HCT116 (cell line): ENCODE measurements around the gene CDC42EP2. TPM values are rescaled to one million over a fixed set of nuclear protein-coding genes. Genes with fewer than 3 reads are reported as not detected.

Source experiments
- ATAC-seq: fragments of 200-7000 bp; cut with Tn5 transposase; 2 replicates; pipeline ENCODE4 v1.9.1; 2020; ENCODE audit warnings: mild to moderate bottlenecking, moderate library complexity
- BruUV-seq: library from RNA; stranded (reverse); fragments of 400-500 nt; replicated peaks from 2 replicates; lab custom pipeline; 2021; lab: Mats Ljungman, UMichigan
- CTCF ChIA-PET: fragments of 300-600 bp; sonication (Branson Sonifier 250); formaldehyde crosslinking; loops from one replicate; lab custom pipeline; 2021; ENCODE audit warnings: antibody characterized with exemption; lab: Charles Lee
- POLR2A ChIA-PET: fragments of 300-600, 350-600 bp; sonication (Branson Sonifier 250); formaldehyde crosslinking; loops from one replicate; lab custom pipeline; 2021; ENCODE audit warnings: antibody characterized with exemption; lab: Charles Lee
- RAD21 ChIA-PET, 2 experiments: fragments of 300-600 bp; sonication (Branson Sonifier 250); formaldehyde crosslinking; loops; one replicate each; lab custom pipeline; 2023; ENCODE audit warnings: low total read pairs in 2 of 2; ENCODE audit not compliant: uncharacterized antibody in 2 of 2, unreplicated experiment in 2 of 2, low non-redundant PET in 1 of 2; lab: Charles Lee
- DNase-seq: peaks from one replicate; pipeline ENCODE4 v3.0.0-alpha.2; 2010; ENCODE audit warnings: low read depth, low spot score
- H2AFZ ChIP-seq: fragments of 200-600 bp; shearing (Covaris generic), sonication (generic); 2 replicates; pipeline ENCODE4 v1.6.1; 2017; ENCODE audit warnings: low read depth, mixed run types, mixed read lengths, antibody characterized with exemption, low read length; ENCODE audit not compliant: poor library complexity, severe bottlenecking
- H3K27ac ChIP-seq: 2 replicates; pipeline ENCODE4 v1.5.1; 2012; ENCODE audit warnings: low read depth, low read length
- H3K27me3 ChIP-seq: fragments of 200-600 bp; sonication (generic); 2 replicates; pipeline ENCODE4 v1.6.1; 2016; ENCODE audit warnings: mixed run types, low read length, mixed read lengths; ENCODE audit not compliant: insufficient read depth
- H3K36me3 ChIP-seq, 2 experiments: fragments of 200-500 bp in 1 of 2; fragments of 200-600 bp in 1 of 2; sonication (Bioruptor generic) in 1 of 2; sonication (generic) in 1 of 2; 2 replicates each; pipeline versions ENCODE4 v1.5.1 to v1.6.1; 2014 to 2016; ENCODE audit warnings: low read length in 2 of 2, inconsistent platforms in 1 of 2, mixed read lengths in 1 of 2, mixed run types in 1 of 2; ENCODE audit not compliant: insufficient read depth in 2 of 2, control insufficient read depth in 1 of 2
- H3K4me1 ChIP-seq, 2 experiments: fragments of 200-600 bp in 1 of 2; sonication (generic) in 1 of 2; 2 replicates each; pipeline versions ENCODE4 v1.5.1 to v1.6.1; 2012 to 2017; ENCODE audit warnings: low read length in 2 of 2, inconsistent platforms in 1 of 2, mild to moderate bottlenecking in 1 of 2, mixed read lengths in 1 of 2, mixed run types in 1 of 2, moderate library complexity in 1 of 2; ENCODE audit not compliant: insufficient read depth in 2 of 2, control insufficient read depth in 1 of 2
- H3K4me2 ChIP-seq: fragments of 200-600 bp; sonication (generic); 2 replicates; pipeline ENCODE4 v1.6.1; 2017; ENCODE audit warnings: mixed run types, low read length, mixed read lengths
- H3K4me3 ChIP-seq, 2 experiments: fragments of 200-600 bp in 1 of 2; sonication (generic) in 1 of 2; replicated peaks in 1 of 2; 2 replicates each; pipeline ENCODE4 v1.5.1; 2011 to 2016; ENCODE audit warnings: low read length in 2 of 2, control low read depth in 1 of 2, low read depth in 1 of 2, mild to moderate bottlenecking in 1 of 2, mixed read lengths in 1 of 2, mixed run types in 1 of 2
- H3K79me2 ChIP-seq: fragments of 200-600 bp; sonication (generic); 2 replicates; pipeline ENCODE4 v1.6.1; 2017; ENCODE audit warnings: mild to moderate bottlenecking, mixed run types, low read length, moderate library complexity, mixed read lengths; ENCODE audit not compliant: insufficient read depth
- H3K9ac ChIP-seq: fragments of 200-600 bp; sonication (generic); 2 replicates; pipeline ENCODE4 v1.6.1; 2016; ENCODE audit warnings: low read length, mixed read lengths
- H3K9me2 ChIP-seq: fragments of 200-600 bp; sonication (generic), shearing (Covaris generic); 2 replicates; pipeline ENCODE4 v1.6.1; 2017; ENCODE audit warnings: mixed run types, mild to moderate bottlenecking, moderate library complexity; ENCODE audit not compliant: insufficient read depth
- H3K9me3 ChIP-seq, 2 experiments: fragments of 200-500 bp in 1 of 2; fragments of 200-600 bp in 1 of 2; sonication (Bioruptor generic) in 1 of 2; sonication (generic) in 1 of 2; 2 replicates each; pipeline ENCODE4 v1.6.1; 2014 to 2017; ENCODE audit warnings: low read length in 2 of 2, mixed read lengths in 2 of 2, inconsistent platforms in 1 of 2, low read depth in 1 of 2, mild to moderate bottlenecking in 1 of 2, mixed run types in 1 of 2, moderate library complexity in 1 of 2; ENCODE audit not compliant: control insufficient read depth in 1 of 2, insufficient read depth in 1 of 2
- H4K20me1 ChIP-seq: fragments of 200-600 bp; sonication (generic), shearing (Covaris generic); 2 replicates; pipeline ENCODE4 v1.6.1; 2017; ENCODE audit warnings: mixed run types, mild to moderate bottlenecking, moderate library complexity; ENCODE audit not compliant: insufficient read depth
- CBX3 ChIP-seq: IDR thresholded peaks from 2 replicates; pipeline ENCODE4 v1.6.1; 2012; ENCODE audit warnings: low read depth
- CEBPB ChIP-seq: IDR thresholded peaks from 2 replicates; pipeline ENCODE4 v1.6.1; 2012; ENCODE audit warnings: low read depth
- ELF1 ChIP-seq: IDR thresholded peaks from 2 replicates; pipeline ENCODE4 v1.6.1; 2012; ENCODE audit warnings: low read depth, borderline replicate concordance
- EZH2phosphoT487 ChIP-seq: fragments of 200-600 bp; IDR thresholded peaks from 2 replicates; pipeline ENCODE4 v1.6.1; 2018; ENCODE audit warnings: antibody characterized with exemption, borderline replicate concordance
- JUND ChIP-seq: IDR thresholded peaks from 2 replicates; pipeline ENCODE4 v1.6.1; 2012
- POLR2A ChIP-seq: IDR thresholded peaks from 2 replicates; pipeline ENCODE4 v1.7.0; 2011; ENCODE audit warnings: borderline replicate concordance; ENCODE audit not compliant: insufficient read depth, insufficient read length; ENCODE audit errors: extremely low read depth
- POLR2AphosphoS5 ChIP-seq: IDR thresholded peaks from 2 replicates; pipeline ENCODE4 v1.6.1; 2011; ENCODE audit warnings: mild to moderate bottlenecking, low read depth, low read length, moderate library complexity
- RAD21 ChIP-seq: IDR thresholded peaks from 2 replicates; pipeline ENCODE4 v1.6.1; 2012; ENCODE audit warnings: low read depth, mild to moderate bottlenecking
- SP1 ChIP-seq: IDR thresholded peaks from 2 replicates; pipeline ENCODE4 v1.6.1; 2012; ENCODE audit warnings: low read depth
- SRF ChIP-seq: IDR thresholded peaks from 2 replicates; pipeline ENCODE4 v1.6.1; 2012; ENCODE audit warnings: low read depth
- YY1 ChIP-seq: IDR thresholded peaks from 2 replicates; pipeline ENCODE4 v1.6.1; 2011; ENCODE audit warnings: low read length, low read depth, moderate library complexity, mild to moderate bottlenecking; ENCODE audit not compliant: insufficient replicate concordance; ENCODE audit errors: extremely low read depth
- ZNF274 ChIP-seq: fragments of 200-500 bp; sonication (Bioruptor generic); IDR thresholded peaks from 2 replicates; pipeline ENCODE4 v1.6.1; 2014; ENCODE audit warnings: mild to moderate bottlenecking, low read depth, low read length, inconsistent platforms
- intact Hi-C: fragments of 100-400 bp; cut with micrococcal nuclease; formaldehyde crosslinking; loops from 2 replicates; pipeline ENCODE4 v1.10.0; 2022
- total RNA-seq: library from RNA; stranded (reverse); gene quantifications from one replicate; pipeline ENCODE4 v1.2.1, GENCODE V29; 2021; ENCODE audit not compliant: unreplicated experiment
- TF ChIP-seq, protein P1 (sequence below): IDR thresholded peaks from 2 replicates; pipeline ENCODE4 v1.6.1; 2012
- TF ChIP-seq, protein P2 (sequence below): IDR thresholded peaks from 2 replicates; pipeline ENCODE4 v1.6.1; 2012

Gene CDC42EP2
- total RNA-seq, 1 experiment from 2014 or later, result 15.4 TPM

DNA sequence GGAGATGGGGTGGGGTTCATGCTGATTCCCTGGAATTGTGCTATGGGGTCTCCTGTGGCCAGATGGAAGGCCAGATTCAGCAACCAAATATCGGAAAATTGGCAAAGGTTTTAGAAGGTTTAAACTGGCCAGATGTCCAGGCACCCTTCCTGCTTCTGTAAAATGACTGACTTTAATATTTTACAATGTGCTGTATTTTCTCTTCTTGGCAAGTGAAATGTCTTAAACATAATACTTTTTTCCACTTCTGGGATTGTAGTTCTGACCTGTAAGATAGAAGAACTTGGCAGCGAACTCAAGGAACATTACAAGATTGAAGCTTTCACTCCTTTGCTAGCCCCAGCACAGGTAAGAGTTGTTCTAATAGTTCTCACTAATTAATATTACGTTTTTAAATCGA lies 35.4 kb upstream of the CDC42EP2 start:
- peaks cover 24 to 40% of the 10 kb centered on the region in 2 experiments for H3K36me3 ChIP-seq

More for the DNA sequence above, 35.4 kb upstream of the CDC42EP2 start:
- peak; percentile 21 for ATAC-seq
- H3K4me1 ChIP-seq, result peaks cover 32 to 52% of the 10 kb centered on the region in 2 experiments
- TF ChIP-seq SP1, result no peak
- no peak for TF ChIP-seq EZH2phosphoT487
- TF ChIP-seq SRF, result no peak
- TF ChIP-seq CEBPB, result no peak
- no peak for TF ChIP-seq RAD21
- TF ChIP-seq ELF1, result no peak
- TF ChIP-seq JUND, result no peak
- TF ChIP-seq, protein P1, sequence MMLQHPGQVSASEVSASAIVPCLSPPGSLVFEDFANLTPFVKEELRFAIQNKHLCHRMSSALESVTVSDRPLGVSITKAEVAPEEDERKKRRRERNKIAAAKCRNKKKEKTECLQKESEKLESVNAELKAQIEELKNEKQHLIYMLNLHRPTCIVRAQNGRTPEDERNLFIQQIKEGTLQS, result no peak
- TF ChIP-seq ZNF274, result no peak
- TF ChIP-seq POLR2AphosphoS5, result no peak
- no peak for TF ChIP-seq POLR2A
- no peak for TF ChIP-seq YY1
- TF ChIP-seq, protein P2, sequence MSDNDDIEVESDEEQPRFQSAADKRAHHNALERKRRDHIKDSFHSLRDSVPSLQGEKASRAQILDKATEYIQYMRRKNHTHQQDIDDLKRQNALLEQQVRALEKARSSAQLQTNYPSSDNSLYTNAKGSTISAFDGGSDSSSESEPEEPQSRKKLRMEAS, result no peak
- no peak for TF ChIP-seq CBX3
- peak overlapping the region; percentile 55 for H3K9ac ChIP-seq
- ChIA-PET CTCF (interaction anchor here (1.0 to 7.1 kb wide), 5 partner anchors 11 to 52 kb away, joined by 3 to 202 read pairs (median 7); partner anchors contain the start of genes CDC42EP2 and DPF2), POLR2A (interaction anchor here (1.0 to 3.2 kb wide), 6 partner anchors 9 to 143 kb away, joined by 3 to 20 read pairs (median 4); partner anchors contain the start of genes CDC42EP2, DPF2 and NEAT1), RAD21 (interaction anchor here in 1 of 2 experiments (0.5 kb wide), 1 partner anchor 58 kb away, joined by 3 read pairs; no protein-coding TSS in a partner anchor)
- no peak for DNase-seq
- H3K9me3 ChIP-seq, result no peaks in the 10 kb centered on the region
- intact Hi-C loops, result no loop called here
- H2AFZ ChIP-seq, result no peak overlapping the region
- H3K4me2 ChIP-seq, result peak overlapping the region; percentile 69
- peak overlapping the region in 1 of 2 experiments; percentile 21; a peak in 2 of 4 replicates for H3K4me3 ChIP-seq
- no peaks in the 10 kb centered on the region for H3K9me2 ChIP-seq
- H4K20me1 ChIP-seq, result no peaks in the 10 kb centered on the region
- BruUV-seq, result no TSS peak
- H3K27me3 ChIP-seq, result no peaks in the 10 kb centered on the region
- peaks cover 7% of the 10 kb centered on the region; the same call in 1 of the 2 replicates for H3K79me2 ChIP-seq
- peak overlapping the region; percentile 73 for H3K27ac ChIP-seq
